Vagina (tissue), 2 donors: ENCODE measurements around the gene XKR7. TPM values are rescaled to one million over a fixed set of nuclear protein-coding genes. Genes with fewer than 3 reads are reported as not detected.
"Not testable (repeated sequence)": the region's sequence is repeated elsewhere in the genome, so short reads cannot be mapped to it uniquely, and the experiment has no call there.

Experiments used
- DNase-seq, 2 donors: peaks; one replicate each; pipeline ENCODE4 v3.0.0-alpha.2; 2017; ENCODE audit errors: extremely low spot score in 2 of 2
- H3K27ac ChIP-seq: fragments of 200-600 bp; sonication (generic); one replicate; pipeline ENCODE4 v1.5.1; 2019
- H3K27me3 ChIP-seq: fragments of 200-600 bp; sonication (generic); one replicate; pipeline ENCODE4 v1.5.1; 2019
- H3K36me3 ChIP-seq, 2 donors: fragments of 200-600 bp; sonication (generic); one replicate each; pipeline ENCODE4 v1.5.1; 2017 to 2019
- H3K4me1 ChIP-seq: fragments of 200-600 bp; sonication (generic); one replicate; pipeline ENCODE4 v1.5.1; 2019
- H3K4me3 ChIP-seq, 2 donors: fragments of 200-600 bp; sonication (generic); 1 replicate in 1 of 2; 2 replicates in 1 of 2; pipeline ENCODE4 v1.5.1; 2016 to 2019
- H3K9me3 ChIP-seq: fragments of 200-600 bp; sonication (generic); one replicate; pipeline ENCODE4 v1.5.1; 2019
- POLR2A ChIP-seq, 2 donors: fragments of 450-650 bp; IDR thresholded peaks; one replicate each; pipeline ENCODE4 v1.6.1; 2017; ENCODE audit warnings: antibody characterized with exemption in 2 of 2, mild to moderate bottlenecking in 2 of 2, moderate library complexity in 2 of 2
- POLR2AphosphoS5 ChIP-seq, 2 donors: sonication (generic); formaldehyde crosslinking; IDR thresholded peaks; one replicate each; pipeline ENCODE4 v1.9.0; 2017; ENCODE audit warnings: antibody characterized with exemption in 2 of 2, mild to moderate bottlenecking in 2 of 2, low read depth in 1 of 2; ENCODE audit not compliant: insufficient read depth in 1 of 2
- intact Hi-C: fragments of 100-400 bp; cut with DNase I; formaldehyde crosslinking; loops from one replicate; pipeline ENCODE4 v1.15.1; 2023
- total RNA-seq: library from RNA; depleted of rRNA; stranded (reverse); fragments of >200 nt; gene quantifications from one replicate; pipeline ENCODE4 v1.2.3, GENCODE V29; 2016
- TF ChIP-seq, protein P1 (sequence below), 3 experiments: fragments of 450-650 bp in 2 of 3; fragments of 200-600 bp in 1 of 3; sonication (generic) in 1 of 3; IDR thresholded peaks; one replicate each; pipeline ENCODE4 v1.5.1; 2017 to 2019; ENCODE audit warnings: antibody characterized with exemption in 3 of 3, mild to moderate bottlenecking in 2 of 3, moderate library complexity in 2 of 3

Gene XKR7
- total RNA-seq, 1 donor from 2014 or later = not detected

DNA sequence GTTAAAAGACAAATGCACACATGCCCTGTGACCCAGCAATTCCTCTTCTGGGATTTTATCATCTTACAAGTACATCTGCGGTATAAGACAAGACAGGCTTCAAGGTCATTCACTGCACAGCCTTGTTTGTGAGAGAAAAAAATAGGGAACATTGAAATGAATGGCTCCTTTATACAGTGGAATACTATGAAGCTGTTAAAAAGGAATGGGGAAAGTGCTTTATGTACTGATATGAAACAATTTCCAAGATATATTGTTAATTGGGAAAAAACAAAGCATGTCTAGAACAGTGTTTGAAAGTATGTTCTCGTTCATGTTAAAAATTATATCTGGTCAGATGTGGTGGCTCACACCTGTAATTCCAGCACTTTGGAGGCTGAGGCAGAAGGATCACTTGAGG is 41.5 kb upstream of the XKR7 start:
- no peak for TF ChIP-seq POLR2AphosphoS5 (IDR thresholded peaks at IDR 0.05; ENCODE audit: insufficient read depth in 1 of 2, low read depth in 1 of 2)
- TF ChIP-seq, protein P1, sequence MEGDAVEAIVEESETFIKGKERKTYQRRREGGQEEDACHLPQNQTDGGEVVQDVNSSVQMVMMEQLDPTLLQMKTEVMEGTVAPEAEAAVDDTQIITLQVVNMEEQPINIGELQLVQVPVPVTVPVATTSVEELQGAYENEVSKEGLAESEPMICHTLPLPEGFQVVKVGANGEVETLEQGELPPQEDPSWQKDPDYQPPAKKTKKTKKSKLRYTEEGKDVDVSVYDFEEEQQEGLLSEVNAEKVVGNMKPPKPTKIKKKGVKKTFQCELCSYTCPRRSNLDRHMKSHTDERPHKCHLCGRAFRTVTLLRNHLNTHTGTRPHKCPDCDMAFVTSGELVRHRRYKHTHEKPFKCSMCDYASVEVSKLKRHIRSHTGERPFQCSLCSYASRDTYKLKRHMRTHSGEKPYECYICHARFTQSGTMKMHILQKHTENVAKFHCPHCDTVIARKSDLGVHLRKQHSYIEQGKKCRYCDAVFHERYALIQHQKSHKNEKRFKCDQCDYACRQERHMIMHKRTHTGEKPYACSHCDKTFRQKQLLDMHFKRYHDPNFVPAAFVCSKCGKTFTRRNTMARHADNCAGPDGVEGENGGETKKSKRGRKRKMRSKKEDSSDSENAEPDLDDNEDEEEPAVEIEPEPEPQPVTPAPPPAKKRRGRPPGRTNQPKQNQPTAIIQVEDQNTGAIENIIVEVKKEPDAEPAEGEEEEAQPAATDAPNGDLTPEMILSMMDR (IDR thresholded peaks at IDR 0.05) = no peak
- no peak for TF ChIP-seq POLR2A (IDR thresholded peaks at IDR 0.05)
- intact Hi-C loops = no loop called here

DNA sequence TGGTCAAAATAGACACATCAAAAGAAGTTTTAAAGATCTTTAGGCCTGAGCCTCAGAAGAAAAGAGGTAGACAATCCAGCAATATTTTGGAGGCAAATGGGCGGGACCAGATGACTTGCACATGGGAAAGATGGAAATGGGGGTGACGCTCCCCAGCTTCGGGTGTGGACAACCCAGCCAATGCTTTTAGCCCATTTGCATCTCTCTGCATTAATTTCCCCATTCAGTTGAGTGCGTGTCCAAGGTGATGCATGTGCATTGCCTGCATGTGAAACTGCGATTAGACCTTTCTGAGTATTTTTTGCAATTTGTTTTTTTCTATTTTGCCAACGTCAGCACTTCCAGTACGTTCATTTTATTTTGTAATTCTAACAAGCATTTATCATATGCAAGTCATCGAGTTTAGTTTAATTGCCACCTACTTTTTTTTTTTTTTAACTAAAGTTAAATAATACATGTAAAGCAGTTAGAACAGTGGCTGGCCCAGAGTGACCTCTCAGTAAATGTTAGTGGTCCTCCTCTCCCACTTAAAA is 40.3 kb upstream of the XKR7 start:
- Histone ChIP-seq H3K9me3 (no peaks in the 10 kb centered on the region), H3K27me3 (no peaks in the 10 kb centered on the region), H3K4me3 (no peak overlapping the region), H3K36me3 (no peaks in the 10 kb centered on the region), H3K27ac (no peak overlapping the region), H3K4me1 (no peaks in the 10 kb centered on the region)
- intact Hi-C loops = no loop called here
- no peak for DNase-seq
- TF ChIP-seq, protein P1 (IDR thresholded peaks at IDR 0.05) = no peak
- TF ChIP-seq POLR2A (IDR thresholded peaks at IDR 0.05) = no peak

More for the DNA sequence above, 41.5 kb upstream of the XKR7 start:
- DNase-seq = no peak
- Histone ChIP-seq H3K27ac (no peak overlapping the region), H3K4me3 (no peak overlapping the region), H3K36me3 (no peaks in the 10 kb centered on the region), H3K27me3 (no peaks in the 10 kb centered on the region), H3K9me3 (no peaks in the 10 kb centered on the region), H3K4me1 (no peaks in the 10 kb centered on the region)

DNA sequence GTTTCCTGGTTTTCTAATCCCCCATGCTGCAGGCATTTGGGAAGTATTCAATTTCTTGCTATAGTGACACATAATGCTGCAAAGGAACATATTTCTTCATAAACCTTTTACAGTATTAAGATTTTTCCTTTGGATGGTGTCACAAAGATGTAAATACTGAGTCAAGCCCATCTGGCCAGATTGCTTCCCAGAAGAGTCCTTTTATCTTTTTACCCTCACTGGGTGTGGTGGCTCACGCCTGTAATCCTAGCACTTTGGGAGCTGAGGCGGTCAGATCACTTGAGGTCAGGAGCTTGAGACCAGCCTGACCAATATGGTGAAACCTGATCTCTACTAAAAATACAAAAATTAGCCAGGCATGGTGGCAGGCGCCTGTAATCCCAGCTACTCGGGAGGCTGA is 38.3 kb upstream of the XKR7 start:
- H3K27me3 ChIP-seq, H3K9me3 ChIP-seq, H3K4me3 ChIP-seq, H3K27ac ChIP-seq, H3K4me1 ChIP-seq, DNase-seq, intact Hi-C loops, H3K36me3 ChIP-seq: not testable (repeated sequence)

DNA sequence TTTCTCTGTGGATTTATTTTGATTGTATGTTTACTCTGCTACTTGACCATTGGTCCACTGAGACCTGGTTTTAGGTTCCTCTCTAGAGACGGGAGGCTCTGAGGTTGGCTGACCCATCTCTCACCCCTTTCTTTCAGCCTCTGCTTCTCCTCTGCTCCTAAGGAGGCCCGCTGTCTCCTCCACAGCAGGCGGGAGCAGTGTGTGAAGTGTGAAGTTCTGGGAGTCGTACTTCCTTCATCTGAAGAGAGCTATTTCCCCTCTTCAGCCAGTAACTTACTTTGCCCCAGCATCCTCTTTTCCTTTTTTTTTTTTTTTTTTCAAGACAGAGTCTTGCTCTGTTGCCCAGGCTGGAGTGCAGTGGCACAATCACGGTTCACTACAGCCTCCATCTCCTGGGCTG is 37.2 kb upstream of the XKR7 start:
- Histone ChIP-seq H3K4me1 (no peaks in the 10 kb centered on the region), H3K36me3 (no peaks in the 10 kb centered on the region), H3K9me3 (no peaks in the 10 kb centered on the region), H3K27ac (no peak overlapping the region), H3K27me3 (no peaks in the 10 kb centered on the region), H3K4me3 (no peak overlapping the region)
- TF ChIP-seq, protein P1 (IDR thresholded peaks at IDR 0.05) = no peak
- TF ChIP-seq POLR2A (IDR thresholded peaks at IDR 0.05) (no peak), POLR2AphosphoS5 (IDR thresholded peaks at IDR 0.05; ENCODE audit: insufficient read depth in 1 of 2, low read depth in 1 of 2) (no peak)
- DNase-seq = no peak
- intact Hi-C loops = no loop called here

DNA sequence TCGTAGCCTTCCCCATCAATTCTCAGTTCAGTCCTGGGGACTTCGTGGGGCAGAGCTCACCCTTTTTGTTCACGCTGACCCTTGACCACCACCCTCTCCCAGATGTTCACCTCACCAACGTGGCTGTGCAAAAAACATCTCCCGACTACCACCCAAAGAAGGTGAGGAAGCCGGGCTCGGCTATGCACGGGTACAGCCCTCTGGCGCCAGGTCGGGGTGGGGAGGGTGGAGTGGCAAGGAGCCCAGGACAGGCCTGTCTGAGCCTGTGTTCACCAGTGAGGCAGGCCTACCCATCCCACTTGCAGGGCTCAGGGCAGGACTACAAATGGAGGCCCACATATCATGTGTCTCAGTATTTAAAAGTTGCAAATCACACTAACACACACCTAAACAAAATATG is 34.3 kb upstream of the XKR7 start:
- no peaks in the 10 kb centered on the region for H3K9me3 ChIP-seq
- no peaks in the 10 kb centered on the region for H3K27me3 ChIP-seq
- no peaks in the 10 kb centered on the region for H3K4me1 ChIP-seq
- no peak overlapping the region for H3K27ac ChIP-seq
- no peaks in the 10 kb centered on the region for H3K36me3 ChIP-seq
- no peak overlapping the region for H3K4me3 ChIP-seq
- intact Hi-C loops = no loop called here
- no peak for TF ChIP-seq POLR2AphosphoS5 (IDR thresholded peaks at IDR 0.05; ENCODE audit: insufficient read depth in 1 of 2, low read depth in 1 of 2)
- TF ChIP-seq POLR2A (IDR thresholded peaks at IDR 0.05) = no peak
- TF ChIP-seq, protein P1 (IDR thresholded peaks at IDR 0.05) = no peak
- no peak for DNase-seq

DNA sequence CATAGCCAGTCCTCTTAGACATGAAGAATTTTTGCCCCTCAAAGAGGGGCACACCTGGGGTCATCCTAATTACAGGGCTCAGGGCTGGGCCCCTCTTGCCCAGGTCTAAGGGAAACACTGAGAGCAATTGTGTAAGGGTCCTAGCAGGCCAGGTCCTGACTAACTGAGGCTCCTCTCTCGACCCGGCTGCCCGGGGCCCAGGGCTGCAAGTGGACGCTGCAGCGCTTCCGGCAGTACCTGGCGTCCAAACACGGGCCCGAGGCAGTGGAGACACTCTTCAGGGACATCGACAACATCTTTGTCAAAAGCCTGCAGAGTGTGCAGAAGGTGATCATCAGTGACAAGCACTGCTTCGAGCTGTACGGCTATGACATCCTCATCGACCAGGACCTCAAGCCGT is 33.5 kb upstream of the XKR7 start:
- Histone ChIP-seq H3K4me1 (no peaks in the 10 kb centered on the region), H3K4me3 (no peak overlapping the region), H3K27ac (no peak overlapping the region), H3K9me3 (no peaks in the 10 kb centered on the region), H3K27me3 (no peaks in the 10 kb centered on the region), H3K36me3 (no peaks in the 10 kb centered on the region)
- TF ChIP-seq POLR2A (IDR thresholded peaks at IDR 0.05) (no peak), POLR2AphosphoS5 (IDR thresholded peaks at IDR 0.05; ENCODE audit: insufficient read depth in 1 of 2, low read depth in 1 of 2) (no peak)
- TF ChIP-seq, protein P1 (IDR thresholded peaks at IDR 0.05) = no peak
- intact Hi-C loops = no loop called here
- DNase-seq = no peak
